ENCODE measurements around the gene CREM.

CREM gene

DNA sequence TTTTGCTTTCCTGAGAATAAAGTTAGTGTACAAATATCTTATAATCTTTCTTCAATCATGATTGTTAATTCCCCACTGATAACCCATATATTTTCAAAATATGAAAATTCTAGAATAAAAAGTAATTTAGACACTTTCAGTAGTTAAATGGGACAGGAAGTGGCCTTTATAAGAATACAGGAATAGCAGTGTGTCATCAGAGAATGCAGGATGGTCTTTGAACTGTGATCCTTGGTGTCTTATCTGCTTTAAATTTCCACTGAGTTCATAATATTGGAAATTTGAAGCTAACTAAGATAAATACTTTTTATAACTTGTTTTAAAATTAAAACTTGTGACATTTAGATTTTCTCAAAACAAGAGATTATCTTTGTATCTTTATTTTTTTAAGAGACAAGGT, 75.4 kb downstream of the CREM start:
- Histone ChIP-seq H3K23ac (ENCODE audit: low read length) (no peak overlapping the region), H3K9me3 (ENCODE audit: insufficient read depth, low read depth, low read length) (peaks cover 2% of the 10 kb centered on the region), H3K27ac (ENCODE audit: low read depth, low read length) (no peak overlapping the region), H2AK5ac (ENCODE audit: low read length) (no peak overlapping the region), H3K4ac (ENCODE audit: low read depth, low read length) (no peak overlapping the region), H2BK5ac (ENCODE audit: low read depth, low read length, poor library complexity) (no peak overlapping the region), H2BK12ac (ENCODE audit: low read length) (no peak overlapping the region), H4K12ac (ENCODE audit: low read depth, low read length) (no peak overlapping the region), H3K79me2 (ENCODE audit: control insufficient read depth, insufficient read depth, low read length, poor library complexity) (no peaks in the 10 kb centered on the region), H4K8ac (ENCODE audit: low read depth, low read length) (no peak overlapping the region), H3K9ac (ENCODE audit: low read length) (no peak overlapping the region), H3K14ac (ENCODE audit: low read length) (no peak overlapping the region), H2AFZ (ENCODE audit: insufficient read depth, low read length, poor library complexity) (no peak overlapping the region), H3K27me3 (ENCODE audit: insufficient read depth, low read length) (no peaks in the 10 kb centered on the region), H3K36me3 (ENCODE audit: control insufficient read depth in 1 of 2, insufficient read depth in 2 of 2, low read length in 2 of 2) (peaks cover 3% of the 10 kb centered on the region in 2 experiments), H3K4me2 (ENCODE audit: low read length) (no peak overlapping the region), H2BK120ac (ENCODE audit: insufficient read depth, low read length, poor library complexity) (no peak overlapping the region), H4K91ac (ENCODE audit: low read depth, low read length) (no peak overlapping the region), H3K79me1 (ENCODE audit: low read length) (no peaks in the 10 kb centered on the region), H3K4me3 (ENCODE audit: low read depth, low read length) (no peak overlapping the region), H3K18ac (ENCODE audit: low read length) (no peak overlapping the region), H3K4me1 (ENCODE audit: control insufficient read depth in 1 of 2, insufficient read depth in 2 of 2, low read length in 2 of 2) (no peaks in the 10 kb centered on the region)
- DNase-seq = no peak

DNA sequence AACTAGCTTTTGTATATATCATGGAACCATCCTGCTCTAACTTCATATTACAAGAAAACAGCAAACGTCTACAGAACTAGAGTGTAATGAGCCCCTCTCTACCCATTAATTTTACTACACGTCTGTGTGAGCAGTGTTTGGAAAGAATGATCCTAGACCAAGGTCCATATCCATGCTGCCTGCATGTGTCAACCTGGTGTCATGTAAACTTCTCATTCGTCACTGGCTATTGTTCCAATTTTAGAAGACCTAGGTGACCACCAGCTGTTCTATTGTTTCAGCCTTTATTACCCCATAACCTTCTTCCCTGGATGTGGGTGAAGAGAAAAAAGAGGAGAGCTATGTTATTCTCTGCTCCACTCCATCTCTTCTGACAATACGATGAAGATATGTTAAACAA, 77.1 kb downstream of the CREM start:
- H3K36me3 ChIP-seq (ENCODE audit: control insufficient read depth in 1 of 2, insufficient read depth in 2 of 2, low read length in 2 of 2) = peaks cover 3% of the 10 kb centered on the region in 2 experiments

DNA sequence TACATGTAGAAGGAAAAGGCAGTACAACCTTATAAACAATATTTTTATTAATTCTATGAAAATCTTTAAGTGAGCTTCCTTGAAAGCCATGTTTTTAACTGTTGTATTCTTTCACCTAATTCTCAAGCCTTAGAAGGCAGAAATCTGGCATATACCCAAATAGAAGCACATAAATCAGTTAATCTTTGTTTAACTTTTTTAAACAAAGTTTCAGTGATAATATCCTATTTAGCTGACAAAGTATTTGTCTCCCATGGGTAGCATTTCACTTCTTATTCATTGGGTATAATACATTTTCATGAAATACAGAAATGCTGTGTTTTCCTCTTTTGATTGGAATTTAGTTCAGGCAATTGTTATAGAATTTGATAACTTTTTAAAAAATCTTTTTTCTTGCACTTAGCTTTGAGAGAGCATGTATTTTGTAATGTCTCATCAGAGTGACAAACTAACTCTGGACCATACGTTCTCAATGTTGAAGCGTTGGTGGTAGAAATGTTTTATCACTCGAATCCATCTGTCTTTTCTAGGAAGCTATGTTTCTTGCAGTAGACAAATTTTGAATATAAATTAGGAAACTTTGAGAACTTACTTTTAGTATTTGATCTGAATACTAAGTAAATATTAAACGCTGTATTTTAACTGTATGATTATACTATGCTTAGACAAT, 78.1 kb downstream of the CREM start:
- DNase-seq = no peak

More for the DNA sequence above, 77.1 kb downstream of the CREM start:
- no CpG with 5 or more reads among the region's 4 CpGs for WGBS (ENCODE audit: extremely low coverage, insufficient coverage, insufficient read length)
- Histone ChIP-seq H3K14ac (ENCODE audit: low read length) (no peak overlapping the region), H4K8ac (ENCODE audit: low read depth, low read length) (no peak overlapping the region), H3K4ac (ENCODE audit: low read depth, low read length) (no peak overlapping the region), H3K9me3 (ENCODE audit: insufficient read depth, low read depth, low read length) (peaks cover 2% of the 10 kb centered on the region), H2BK5ac (ENCODE audit: low read depth, low read length, poor library complexity) (no peak overlapping the region), H3K9ac (ENCODE audit: low read length) (no peak overlapping the region), H2BK120ac (ENCODE audit: insufficient read depth, low read length, poor library complexity) (no peak overlapping the region), H3K4me1 (ENCODE audit: control insufficient read depth in 1 of 2, insufficient read depth in 2 of 2, low read length in 2 of 2) (no peaks in the 10 kb centered on the region), H3K4me2 (ENCODE audit: low read length) (no peak overlapping the region), H2AFZ (ENCODE audit: insufficient read depth, low read length, poor library complexity) (no peak overlapping the region), H3K18ac (ENCODE audit: low read length) (no peak overlapping the region), H3K27me3 (ENCODE audit: insufficient read depth, low read length) (no peaks in the 10 kb centered on the region), H2AK5ac (ENCODE audit: low read length) (no peak overlapping the region), H4K91ac (ENCODE audit: low read depth, low read length) (no peak overlapping the region), H3K79me2 (ENCODE audit: control insufficient read depth, insufficient read depth, low read length, poor library complexity) (no peaks in the 10 kb centered on the region), H3K4me3 (ENCODE audit: low read depth, low read length) (no peak overlapping the region), H3K27ac (ENCODE audit: low read depth, low read length) (no peak overlapping the region), H4K12ac (ENCODE audit: low read depth, low read length) (no peak overlapping the region), H3K79me1 (ENCODE audit: low read length) (no peaks in the 10 kb centered on the region), H2BK12ac (ENCODE audit: low read length) (no peak overlapping the region), H3K23ac (ENCODE audit: low read length) (no peak overlapping the region)
- no peak for DNase-seq

DNA sequence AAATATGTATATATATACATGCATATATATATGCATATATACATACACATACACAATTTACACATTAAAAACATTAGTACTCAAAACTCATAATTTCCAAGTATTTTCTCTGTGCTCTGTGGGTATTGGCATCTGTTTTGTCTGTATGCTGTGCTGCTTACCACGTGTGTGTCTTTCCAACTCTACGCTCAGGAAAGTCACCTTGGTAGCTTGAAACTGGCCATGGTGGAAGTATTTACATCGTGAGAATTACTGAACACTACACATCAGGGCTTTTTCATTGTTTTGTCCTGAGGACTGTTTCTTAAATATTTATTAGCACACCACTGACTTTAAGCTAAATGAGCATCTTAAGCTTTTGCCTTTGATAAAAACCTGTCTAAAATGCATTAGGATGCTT, 79.6 kb downstream of the CREM start:
- Histone ChIP-seq H3K14ac (ENCODE audit: low read length) (no peak overlapping the region), H3K79me1 (ENCODE audit: low read length) (no peaks in the 10 kb centered on the region), H4K8ac (ENCODE audit: low read depth, low read length) (no peak overlapping the region), H3K27me3 (ENCODE audit: insufficient read depth, low read length) (no peaks in the 10 kb centered on the region), H2AFZ (ENCODE audit: insufficient read depth, low read length, poor library complexity) (no peak overlapping the region), H3K9ac (ENCODE audit: low read length) (no peak overlapping the region), H3K4ac (ENCODE audit: low read depth, low read length) (no peak overlapping the region), H4K12ac (ENCODE audit: low read depth, low read length) (no peak overlapping the region), H2BK5ac (ENCODE audit: low read depth, low read length, poor library complexity) (no peak overlapping the region), H2AK5ac (ENCODE audit: low read length) (no peak overlapping the region), H3K9me3 (ENCODE audit: insufficient read depth, low read depth, low read length) (peaks cover 2% of the 10 kb centered on the region), H3K79me2 (ENCODE audit: control insufficient read depth, insufficient read depth, low read length, poor library complexity) (no peaks in the 10 kb centered on the region), H3K23ac (ENCODE audit: low read length) (no peak overlapping the region), H2BK120ac (ENCODE audit: insufficient read depth, low read length, poor library complexity) (no peak overlapping the region), H3K36me3 (ENCODE audit: control insufficient read depth in 1 of 2, insufficient read depth in 2 of 2, low read length in 2 of 2) (peaks cover 3% of the 10 kb centered on the region in 2 experiments), H4K91ac (ENCODE audit: low read depth, low read length) (no peak overlapping the region), H2BK12ac (ENCODE audit: low read length) (no peak overlapping the region), H3K18ac (ENCODE audit: low read length) (no peak overlapping the region), H3K4me3 (ENCODE audit: low read depth, low read length) (no peak overlapping the region), H3K4me1 (ENCODE audit: control insufficient read depth in 1 of 2, insufficient read depth in 2 of 2, low read length in 2 of 2) (peaks cover 0 to 5% of the 10 kb centered on the region in 2 experiments), H3K27ac (ENCODE audit: low read depth, low read length) (no peak overlapping the region), H3K4me2 (ENCODE audit: low read length) (no peak overlapping the region)
- DNase-seq = no peak
- no CpG with 5 or more reads among the region's 3 CpGs for WGBS (ENCODE audit: extremely low coverage, insufficient coverage, insufficient read length)

More for the DNA sequence above, 78.1 kb downstream of the CREM start:
- Histone ChIP-seq H3K23ac (ENCODE audit: low read length) (no peak overlapping the region), H3K79me2 (ENCODE audit: control insufficient read depth, insufficient read depth, low read length, poor library complexity) (no peaks in the 10 kb centered on the region), H2BK120ac (ENCODE audit: insufficient read depth, low read length, poor library complexity) (no peak overlapping the region), H3K4me1 (ENCODE audit: control insufficient read depth in 1 of 2, insufficient read depth in 2 of 2, low read length in 2 of 2) (no peaks in the 10 kb centered on the region), H3K4me2 (ENCODE audit: low read length) (no peak overlapping the region), H3K79me1 (ENCODE audit: low read length) (no peaks in the 10 kb centered on the region), H3K27ac (ENCODE audit: low read depth, low read length) (no peak overlapping the region), H2AK5ac (ENCODE audit: low read length) (no peak overlapping the region), H4K91ac (ENCODE audit: low read depth, low read length) (no peak overlapping the region), H3K18ac (ENCODE audit: low read length) (no peak overlapping the region), H4K8ac (ENCODE audit: low read depth, low read length) (no peak overlapping the region), H3K4ac (ENCODE audit: low read depth, low read length) (no peak overlapping the region), H4K12ac (ENCODE audit: low read depth, low read length) (no peak overlapping the region), H3K4me3 (ENCODE audit: low read depth, low read length) (no peak overlapping the region), H2BK12ac (ENCODE audit: low read length) (no peak overlapping the region), H3K9ac (ENCODE audit: low read length) (no peak overlapping the region), H3K14ac (ENCODE audit: low read length) (no peak overlapping the region), H3K36me3 (ENCODE audit: control insufficient read depth in 1 of 2, insufficient read depth in 2 of 2, low read length in 2 of 2) (peaks cover 3% of the 10 kb centered on the region in 2 experiments), H2AFZ (ENCODE audit: insufficient read depth, low read length, poor library complexity) (no peak overlapping the region), H2BK5ac (ENCODE audit: low read depth, low read length, poor library complexity) (no peak overlapping the region), H3K9me3 (ENCODE audit: insufficient read depth, low read depth, low read length) (peaks cover 2% of the 10 kb centered on the region), H3K27me3 (ENCODE audit: insufficient read depth, low read length) (no peaks in the 10 kb centered on the region)
- WGBS (ENCODE audit: extremely low coverage, insufficient coverage, insufficient read length) = no CpG with 5 or more reads among the region's 4 CpGs
